ENCODE measurements around the gene GNAT1.

- TF ChIP-seq CTCF (IDR thresholded peaks at IDR 0.05; ENCODE audit: poor library complexity, severe bottlenecking) (no peak), POLR2AphosphoS5 (IDR thresholded peaks at IDR 0.05) (no peak), EP300 (conservative IDR thresholded peaks at IDR 0.05; ENCODE audit: poor library complexity, severe bottlenecking) (no peak), SMC3 (conservative IDR thresholded peaks at IDR 0.05; ENCODE audit: poor library complexity) (no peak), MXI1 (conservative IDR thresholded peaks at IDR 0.05; ENCODE audit: poor library complexity, severe bottlenecking) (no peak)
Measured at GRCh38 chr3:50150863-50151686, 40.3 kb upstream of the GNAT1 start.
